ENCODE data around the gene BOD1L1. TPM values are rescaled to one million over a fixed set of nuclear protein-coding genes. Genes with fewer than 3 reads are reported as not detected.

BOD1L1 gene
- total and polyA plus RNA-seq, 2 experiments from 2014 or later = 11.9 to 29.1 TPM

DNA sequence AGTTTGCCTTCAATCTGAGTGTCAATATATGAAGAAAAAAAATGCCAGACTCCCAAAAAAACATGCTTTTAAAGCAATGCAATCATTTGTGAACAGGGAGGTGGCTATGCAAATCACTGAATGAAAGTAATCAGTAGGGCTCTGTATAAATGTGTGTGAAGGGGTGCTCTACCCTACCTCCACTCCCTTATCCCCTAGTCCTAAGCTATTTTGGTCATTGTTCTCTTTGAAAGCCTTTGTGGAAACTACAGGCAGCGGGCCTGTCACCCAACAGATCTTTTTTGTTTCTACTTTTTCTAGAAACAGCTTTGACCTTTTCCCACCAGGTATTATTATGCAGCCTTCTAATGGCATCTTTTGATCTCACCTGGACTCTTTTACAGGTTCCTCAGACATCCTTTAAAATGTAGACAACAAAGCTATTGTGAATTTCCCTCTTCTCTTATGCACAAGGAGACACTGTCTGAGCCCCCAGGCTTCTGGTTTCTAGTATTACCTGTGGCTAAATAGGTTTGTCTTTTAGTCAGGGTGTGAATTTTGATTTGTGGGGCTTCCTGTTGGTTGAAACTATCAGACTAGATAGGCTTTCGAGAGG, 9.2 kb downstream of the BOD1L1 start:
- H4K20me1 ChIP-seq (ENCODE audit: insufficient read depth, poor library complexity, severe bottlenecking) = peaks cover 13% of the 10 kb centered on the region
- DNase-seq (ENCODE audit: low spot score) = no peak
- no peaks in the 10 kb centered on the region for H3K4me1 ChIP-seq (ENCODE audit: insufficient read depth)
- peaks cover 36% of the 10 kb centered on the region for H3K79me2 ChIP-seq
- 90% methylated on average over 2 of the region's 2 CpGs for WGBS (ENCODE audit: low lambda C conversion rate, missing lambda C conversion rate)
- no peaks in the 10 kb centered on the region for H3K9me3 ChIP-seq (ENCODE audit: low read depth)
- H3K36me3 ChIP-seq (replicated peaks; ENCODE audit: insufficient read depth, low read depth) = no peaks in the 10 kb centered on the region
- H3K4me2 ChIP-seq = no peak overlapping the region
- no peaks in the 10 kb centered on the region for H3K9me2 ChIP-seq (replicated peaks; ENCODE audit: insufficient read depth)
- TF ChIP-seq CTCF (IDR thresholded peaks at IDR 0.05; ENCODE audit: poor library complexity) = no peak
- TF ChIP-seq EZH2 (IDR thresholded peaks at IDR 0.05; ENCODE audit: borderline replicate concordance) = no peak
- TF ChIP-seq EZH2phosphoT487 (IDR thresholded peaks at IDR 0.05; ENCODE audit: low read depth, severe bottlenecking, unreplicated experiment) = no peak
- no peak overlapping the region for H3K4me3 ChIP-seq
- no peak overlapping the region for H2AFZ ChIP-seq
- no peaks in the 10 kb centered on the region for H3K27me3 ChIP-seq
- H3K27ac ChIP-seq = no peak overlapping the region

- TF ChIP-seq EZH2 (IDR thresholded peaks at IDR 0.05; ENCODE audit: borderline replicate concordance) (no peak), EZH2phosphoT487 (IDR thresholded peaks at IDR 0.05; ENCODE audit: low read depth, severe bottlenecking, unreplicated experiment) (no peak), CTCF (IDR thresholded peaks at IDR 0.05; ENCODE audit: poor library complexity) (no peak)
- Histone ChIP-seq H3K36me3 (replicated peaks; ENCODE audit: insufficient read depth, low read depth) (no peaks in the 10 kb centered on the region), H3K79me2 (peaks cover 31% of the 10 kb centered on the region), H2AFZ (no peak overlapping the region), H3K9me3 (ENCODE audit: low read depth) (no peaks in the 10 kb centered on the region), H4K20me1 (ENCODE audit: insufficient read depth, poor library complexity, severe bottlenecking) (peaks cover 10% of the 10 kb centered on the region), H3K4me3 (no peak overlapping the region), H3K4me1 (ENCODE audit: insufficient read depth) (no peaks in the 10 kb centered on the region), H3K27me3 (no peaks in the 10 kb centered on the region), H3K9me2 (replicated peaks; ENCODE audit: insufficient read depth) (no peaks in the 10 kb centered on the region), H3K4me2 (no peak overlapping the region), H3K27ac (no peak overlapping the region)
- 97% methylated on average over 3 of the region's 3 CpGs for WGBS (ENCODE audit: low lambda C conversion rate, missing lambda C conversion rate)
- no peak for DNase-seq (ENCODE audit: low spot score)
Measured at GRCh38 chr4:13617801-13618200, 9.7 kb downstream of the BOD1L1 start.

DNA sequence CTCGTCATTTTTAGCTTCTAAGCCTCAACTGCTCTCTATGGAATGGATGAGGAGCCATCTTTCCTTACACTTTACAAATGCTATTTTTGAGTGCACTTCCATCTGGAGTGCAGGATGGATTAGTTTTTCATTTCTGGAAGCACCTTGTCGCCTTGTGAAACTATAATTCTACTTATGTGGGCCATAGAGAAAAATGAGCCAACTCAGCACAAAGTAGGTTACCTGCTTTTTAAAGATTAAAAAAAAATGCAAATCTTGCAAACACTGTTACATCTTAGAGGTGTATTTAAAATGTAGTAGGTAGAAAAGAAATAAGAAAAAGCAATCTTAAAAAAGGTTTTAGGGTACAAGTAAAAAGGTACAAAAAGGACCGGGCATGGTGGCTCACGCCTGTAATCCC, 10.9 kb downstream of the BOD1L1 start:
- Histone ChIP-seq H3K9me2 (replicated peaks; ENCODE audit: insufficient read depth) (no peaks in the 10 kb centered on the region), H3K27me3 (no peaks in the 10 kb centered on the region), H3K4me1 (ENCODE audit: insufficient read depth) (no peaks in the 10 kb centered on the region), H3K4me3 (no peak overlapping the region), H3K9me3 (ENCODE audit: low read depth) (no peaks in the 10 kb centered on the region), H3K79me2 (peaks cover 21% of the 10 kb centered on the region), H2AFZ (no peak overlapping the region), H3K36me3 (replicated peaks; ENCODE audit: insufficient read depth, low read depth) (no peaks in the 10 kb centered on the region), H3K27ac (no peak overlapping the region), H4K20me1 (ENCODE audit: insufficient read depth, poor library complexity, severe bottlenecking) (peaks cover 4% of the 10 kb centered on the region), H3K4me2 (no peak overlapping the region)
- no peak for TF ChIP-seq EZH2phosphoT487 (IDR thresholded peaks at IDR 0.05; ENCODE audit: low read depth, severe bottlenecking, unreplicated experiment)
- no peak for TF ChIP-seq CTCF (IDR thresholded peaks at IDR 0.05; ENCODE audit: poor library complexity)
- no peak for TF ChIP-seq EZH2 (IDR thresholded peaks at IDR 0.05; ENCODE audit: borderline replicate concordance)
- WGBS (ENCODE audit: low lambda C conversion rate, missing lambda C conversion rate) = 94% methylated on average over 4 of the region's 4 CpGs
- no peak for DNase-seq (ENCODE audit: low spot score)
